ENCODE data around the gene TGFBR3L.

The TGFBR3L gene

DNA sequence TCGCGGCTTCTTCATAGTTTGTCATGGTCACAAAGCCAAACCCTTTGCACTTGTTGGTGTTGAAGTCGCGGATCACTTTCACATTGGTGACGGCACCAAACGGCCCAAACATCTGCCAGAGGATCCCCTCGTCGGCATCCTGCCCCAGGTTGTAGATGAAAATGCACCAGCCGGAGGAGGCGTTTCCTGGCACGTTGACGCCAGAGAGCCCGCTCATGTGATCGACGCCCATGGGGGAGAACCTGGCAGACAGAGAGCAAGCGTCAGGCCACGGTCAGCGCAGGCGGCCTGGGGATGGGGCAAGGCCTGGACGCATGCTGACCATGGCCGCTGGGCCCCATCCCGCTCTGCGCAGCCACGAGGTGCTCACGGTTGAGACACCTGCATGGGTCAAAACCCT lies 48.9 kb downstream of the TGFBR3L start:
- DNase-seq: no peak

DNA sequence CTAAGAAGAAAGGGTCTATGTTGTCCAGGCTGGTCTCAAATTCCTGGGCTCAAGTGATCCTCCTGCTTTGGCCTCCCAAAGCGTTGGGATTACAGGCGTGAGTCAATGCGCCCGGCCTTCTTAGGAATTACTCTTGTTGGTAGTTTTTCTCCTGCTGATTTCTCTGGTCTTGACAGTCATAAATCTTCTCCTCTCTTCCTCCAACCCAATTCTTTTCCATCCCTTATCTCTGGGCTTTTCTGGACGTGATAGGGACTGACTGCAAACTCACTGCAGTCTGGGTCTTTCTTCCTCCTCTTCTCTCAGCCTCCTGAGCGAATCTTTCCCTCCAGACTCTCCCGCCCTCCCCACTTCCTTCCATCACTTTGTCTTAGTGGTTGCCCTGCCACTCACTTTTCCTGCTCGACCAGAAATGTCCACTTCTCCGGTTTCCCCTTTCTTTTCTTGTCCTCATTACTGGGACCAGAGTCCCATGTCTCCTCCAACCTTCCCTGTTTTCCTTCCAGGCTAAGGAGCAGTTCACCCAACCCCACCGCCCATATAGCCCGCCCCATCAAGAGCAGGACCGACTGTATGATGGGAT lies 50.7 kb downstream of the TGFBR3L start:
- no peak for DNase-seq

DNA sequence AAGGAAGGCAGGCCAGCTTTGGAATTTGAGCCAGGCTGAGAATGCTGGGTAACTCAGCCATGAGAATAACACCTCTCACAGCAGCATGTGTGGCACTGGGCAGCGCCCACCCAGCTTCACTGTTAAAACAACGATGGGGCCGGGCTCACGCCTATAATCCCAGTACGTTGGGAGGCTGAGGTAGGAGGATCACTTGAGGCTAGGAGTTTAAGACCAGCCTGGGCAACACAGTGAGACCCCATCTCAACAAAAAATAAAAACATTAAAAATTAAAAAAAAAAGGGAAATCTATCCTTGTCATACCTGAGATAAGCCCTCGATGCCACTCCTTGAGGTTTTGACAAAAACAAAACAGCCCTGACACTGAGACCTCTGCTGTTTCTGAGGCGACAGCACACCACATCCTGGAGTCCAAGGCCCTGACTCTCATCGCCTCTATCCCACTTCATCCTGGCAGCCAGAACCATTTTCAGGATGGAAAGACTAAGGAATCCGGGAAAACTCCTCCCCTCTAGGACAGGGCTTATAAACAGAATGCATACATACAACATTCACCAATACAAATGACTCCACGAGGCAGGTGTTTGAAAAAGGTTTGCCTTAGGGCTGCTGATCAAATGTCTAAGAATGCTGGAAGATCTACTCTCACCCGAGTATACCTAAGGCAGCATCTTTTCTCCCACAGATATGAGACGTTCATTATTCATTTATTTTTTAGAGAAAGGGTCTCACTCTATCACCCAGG lies 51.5 kb downstream of the TGFBR3L start:
- DNase-seq: no peak

DNA sequence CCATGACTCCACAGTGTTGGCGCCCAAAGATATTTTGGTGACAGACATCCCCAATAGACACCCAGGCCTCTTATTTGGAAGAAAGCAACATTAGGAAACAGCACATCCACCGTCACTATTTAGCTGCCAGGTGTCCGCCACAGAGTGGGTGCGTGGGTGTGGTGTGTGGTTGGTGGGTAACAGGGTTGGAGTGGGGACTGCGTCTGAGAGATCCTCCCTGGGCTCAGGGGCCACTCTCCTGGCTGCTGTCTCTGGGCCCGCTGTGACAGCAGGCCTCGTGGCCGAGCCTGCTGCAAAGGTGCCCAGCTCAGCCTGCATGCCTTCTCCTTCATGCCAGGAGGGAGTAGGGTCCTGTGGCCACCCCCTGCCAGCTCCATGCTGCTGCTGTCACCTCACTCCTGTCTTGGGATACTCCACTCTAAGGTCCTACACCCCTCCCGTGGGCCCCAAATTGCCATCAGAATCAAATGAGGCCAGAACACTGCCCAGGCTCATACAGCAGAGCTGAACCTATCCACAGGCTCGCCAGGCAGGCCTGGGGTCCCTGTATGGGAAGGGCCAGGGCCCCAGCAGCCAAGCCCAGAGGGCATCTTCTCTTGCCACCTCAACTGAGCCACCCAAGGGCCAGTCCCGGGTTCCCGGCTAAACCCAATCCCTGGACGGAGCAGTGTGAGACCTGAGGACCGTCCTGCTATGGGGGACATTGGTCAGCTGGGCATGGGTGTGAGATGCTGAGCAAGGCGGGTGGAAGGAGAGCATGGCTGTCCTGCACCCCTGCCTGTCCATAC lies 53.6 kb downstream of the TGFBR3L start:
- no peak for DNase-seq
